GM23338 (cell line): Measurements from ENCODE around the gene MRGPRF. TPM values are rescaled to one million over a fixed set of nuclear protein-coding genes. Genes with fewer than 3 reads are reported as not detected.
A peak's percentile ranks its signal among the peaks of the same experiment; 100 is the strongest.

Experiments used
- ATAC-seq: fragments of 200-7000 bp; cut with Tn5 transposase; 3 replicates; pipeline ENCODE4 v1.9.1; 2020
- DNase-seq: peaks from one replicate; pipeline ENCODE4 v3.0.0-alpha.2; 2015; ENCODE audit warnings: low spot score
- H2AFZ ChIP-seq: fragments of 200-600 bp; sonication (generic); 2 replicates; pipeline ENCODE4 v1.8.0; 2016; ENCODE audit warnings: antibody characterized with exemption, mild to moderate bottlenecking, moderate library complexity
- H3F3A ChIP-seq: fragments of 200-600 bp; sonication (generic); replicated peaks from 2 replicates; pipeline ENCODE4 v1.8.0; 2017; ENCODE audit warnings: antibody characterized with exemption, mixed run types, low read depth
- H3K27ac ChIP-seq: fragments of 200-600 bp; sonication (generic); 2 replicates; pipeline ENCODE4 v1.6.1; 2016; ENCODE audit warnings: low read depth
- H3K27me3 ChIP-seq: fragments of 200-600 bp; sonication (generic); 2 replicates; pipeline ENCODE4 v1.8.0; 2016; ENCODE audit warnings: mild to moderate bottlenecking, mixed run types, moderate library complexity; ENCODE audit not compliant: insufficient read depth
- H3K36me3 ChIP-seq: fragments of 200-600 bp; sonication (generic); 2 replicates; pipeline ENCODE4 v1.8.0; 2016; ENCODE audit warnings: mild to moderate bottlenecking; ENCODE audit not compliant: insufficient read depth
- H3K4me1 ChIP-seq: fragments of 200-600 bp; sonication (generic); 2 replicates; pipeline ENCODE4 v1.8.0; 2016; ENCODE audit warnings: mild to moderate bottlenecking, moderate library complexity; ENCODE audit not compliant: insufficient read depth
- H3K4me2 ChIP-seq: fragments of 200-600 bp; sonication (generic); 2 replicates; pipeline ENCODE4 v1.7.1; 2017; ENCODE audit warnings: mixed run types
- H3K4me3 ChIP-seq: fragments of 200-600 bp; sonication (generic); 2 replicates; pipeline ENCODE4 v1.6.1; 2016; ENCODE audit warnings: mixed run types
- H3K79me2 ChIP-seq: fragments of 200-600 bp; sonication (generic); replicated peaks from 2 replicates; pipeline ENCODE4 v1.8.0; 2017; ENCODE audit warnings: mild to moderate bottlenecking; ENCODE audit not compliant: insufficient read depth
- H3K9me2 ChIP-seq: fragments of 200-600 bp; sonication (generic); 2 replicates; pipeline ENCODE4 v1.8.0; 2017; ENCODE audit not compliant: insufficient read depth
- H4K20me1 ChIP-seq: fragments of 200-600 bp; sonication (generic); replicated peaks from 2 replicates; pipeline ENCODE4 v1.8.0; 2017; ENCODE audit warnings: mild to moderate bottlenecking; ENCODE audit not compliant: insufficient read depth
- H3K27ac Mint-ChIP-seq: 2 replicates; pipeline ENCODE4 v1.8.0; 2020; ENCODE audit warnings: inconsistent platforms, mild to moderate bottlenecking, moderate library complexity, mixed read lengths
- H3K27me3 Mint-ChIP-seq: 3 replicates; pipeline ENCODE4 v1.8.0; 2022; ENCODE audit warnings: low read depth, mild to moderate bottlenecking, moderate library complexity, mixed read lengths, inconsistent platforms; ENCODE audit not compliant: insufficient read depth, poor library complexity
- H3K36me3 Mint-ChIP-seq: 3 replicates; pipeline ENCODE4 v1.8.0; 2021; ENCODE audit warnings: low read depth, mild to moderate bottlenecking, inconsistent platforms, moderate library complexity, mixed read lengths
- H3K4me1 Mint-ChIP-seq: 3 replicates; pipeline ENCODE4 v1.8.0; 2020; ENCODE audit warnings: mild to moderate bottlenecking, inconsistent platforms, mixed read lengths
- H3K4me3 Mint-ChIP-seq: 3 replicates; pipeline ENCODE4 v1.8.0; 2021; ENCODE audit warnings: moderate library complexity, mild to moderate bottlenecking, inconsistent platforms, mixed read lengths
- H3K9me3 Mint-ChIP-seq: 3 replicates; pipeline ENCODE4 v1.8.0; 2020; ENCODE audit warnings: moderate library complexity, mild to moderate bottlenecking, inconsistent platforms, mixed read lengths
- CTCF ChIP-seq, 2 experiments: fragments of 200-600 bp in 1 of 2; sonication (generic) in 1 of 2; conservative IDR thresholded peaks; 2 replicates each; pipeline versions ENCODE4 v1.5.1 to v1.6.1; 2016 to 2017; ENCODE audit warnings: antibody characterized with exemption in 2 of 2, low read depth in 2 of 2, mild to moderate bottlenecking in 2 of 2, moderate library complexity in 1 of 2
- EZH2 ChIP-seq: fragments of 200-600 bp; sonication (generic); IDR thresholded peaks from one replicate; pipeline ENCODE4 v1.8.0; 2017; ENCODE audit warnings: antibody characterized with exemption, mild to moderate bottlenecking, low read depth; ENCODE audit not compliant: unreplicated experiment
- EZH2phosphoT487 ChIP-seq: fragments of 200-600 bp; sonication (generic); IDR thresholded peaks from one replicate; pipeline ENCODE4 v1.8.1; 2018; ENCODE audit warnings: antibody characterized with exemption; ENCODE audit not compliant: unreplicated experiment
- STAT1 ChIP-seq: IDR thresholded peaks from one replicate; pipeline ENCODE4 v1.6.1; 2016; ENCODE audit warnings: antibody characterized with exemption; ENCODE audit not compliant: unreplicated experiment
- ZNF462 ChIP-seq: fragments of 250-450 bp; sonication (Bioruptor Pico); IDR thresholded peaks from 2 replicates; pipeline ENCODE4 v1.5.0; 2020; ENCODE audit warnings: mild to moderate bottlenecking, moderate library complexity
- polyA plus RNA-seq: library from polyadenylated mRNA; unstranded; fragments of >200 nt; fragmentation: Nextera tagmentation; extraction: Ambion mirVana; gene quantifications from 2 replicates; pipeline ENCODE4 v1.2.1, GENCODE V29; 2016
- total RNA-seq: library from RNA; depleted of rRNA; stranded (reverse); fragments of >200 nt; shearing (Covaris generic); gene quantifications from 2 replicates; pipeline ENCODE4 v1.2.3, GENCODE V29; 2014

The MRGPRF gene
- total and polyA plus RNA-seq, 2 experiments from 2014 or later = 3.3 to 9.0 TPM

- TF ChIP-seq ZNF462 (no peak), EZH2phosphoT487 (no peak), CTCF (conservative IDR thresholded peaks at IDR 0.05; ENCODE audit: low read depth in 2 of 2) (no peak), EZH2 (no peak), STAT1 (no peak)
Observed at GRCh38 chr11:68956547-68957254, 56.3 kb downstream of the MRGPRF start (continued).

- no peak overlapping the region for H3K27ac ChIP-seq
- Mint-ChIP-seq H3K4me3 (no peak overlapping the region), H3K4me1 (peaks cover 12% of the 10 kb centered on the region), H3K9me3 (no peaks in the 10 kb centered on the region), H3K36me3 (no peaks in the 10 kb centered on the region), H3K27ac (no peak overlapping the region), H3K27me3 (peaks cover 7% of the 10 kb centered on the region)
- no peak overlapping the region for H3K4me2 ChIP-seq
- H3K9me2 ChIP-seq = no peaks in the 10 kb centered on the region
- no peaks in the 10 kb centered on the region for H3F3A ChIP-seq
- peak; percentile 64 for DNase-seq
- no peaks in the 10 kb centered on the region for H3K36me3 ChIP-seq
- no peaks in the 10 kb centered on the region for H3K79me2 ChIP-seq
- ATAC-seq = peak; percentile 84
- no peak overlapping the region for H3K4me3 ChIP-seq
- TF ChIP-seq EZH2 (no peak), CTCF (conservative IDR thresholded peaks at IDR 0.05; ENCODE audit: low read depth in 2 of 2) (peak; percentile 59 to 79)
- H3K27me3 ChIP-seq = no peaks in the 10 kb centered on the region
- H4K20me1 ChIP-seq = no peaks in the 10 kb centered on the region
- H2AFZ ChIP-seq = no peak overlapping the region
- H3K4me1 ChIP-seq = peaks cover 7% of the 10 kb centered on the region; the same call in 1 of the 2 replicates
Observed at GRCh38 chr11:68956142-68956541, 56.9 kb downstream of the MRGPRF start.
